Tibial artery (tissue), 4 donors: ENCODE measurements around the gene H2BW2.
"Not testable (repeated sequence)": the region's sequence is repeated elsewhere in the genome, so short reads cannot be mapped to it uniquely, and the experiment has no call there.

Experiments used
- DNase-seq, 2 donors: peaks; one replicate each; pipeline ENCODE4 v3.0.0-alpha.2; 2019
- H3K27ac ChIP-seq, 2 donors: fragments of 200-600 bp; sonication (generic) in 1 of 2; 1 replicate in 1 of 2; 2 replicates in 1 of 2; pipeline ENCODE4 v1.5.1; 2018 to 2019; ENCODE audit warnings: mild to moderate bottlenecking in 1 of 2
- H3K27me3 ChIP-seq, 2 donors: fragments of 200-600 bp; sonication (generic) in 1 of 2; one replicate each; pipeline versions ENCODE4 v1.5.1 to v1.6.0; 2016 to 2019
- H3K36me3 ChIP-seq, 3 donors: fragments of 200-600 bp; sonication (generic) in 2 of 3; one replicate each; pipeline ENCODE4 v1.5.1; 2016 to 2019; ENCODE audit warnings: mild to moderate bottlenecking in 2 of 3
- H3K4me1 ChIP-seq, 4 donors: fragments of 200-600 bp; sonication (generic) in 2 of 4; 1 replicate in 3 of 4; 2 replicates in 1 of 4; pipeline ENCODE4 v1.5.1; 2016 to 2019
- H3K4me3 ChIP-seq, 2 donors: fragments of 200-600 bp; sonication (generic) in 1 of 2; 1 replicate in 1 of 2; 2 replicates in 1 of 2; pipeline ENCODE4 v1.5.1; 2018 to 2019; ENCODE audit warnings: mild to moderate bottlenecking in 2 of 2
- H3K9me3 ChIP-seq, 3 donors: fragments of 200-600 bp; sonication (generic) in 1 of 3; one replicate each; pipeline ENCODE4 v1.5.1; 2016 to 2019
- intact Hi-C: fragments of 100-400 bp; cut with DNase I; formaldehyde crosslinking; loops from one replicate; pipeline ENCODE4 v1.15.0; 2023; ENCODE audit warnings: low total_unique reads
- TF ChIP-seq, protein P1 (sequence below), 2 experiments: fragments of 200-600 bp in 1 of 2; fragments of 450-650 bp in 1 of 2; IDR thresholded peaks; one replicate each; pipeline ENCODE4 v1.5.1; 2017 to 2019; ENCODE audit warnings: antibody characterized with exemption in 2 of 2, mild to moderate bottlenecking in 1 of 2, moderate library complexity in 1 of 2

Gene H2BW2

DNA sequence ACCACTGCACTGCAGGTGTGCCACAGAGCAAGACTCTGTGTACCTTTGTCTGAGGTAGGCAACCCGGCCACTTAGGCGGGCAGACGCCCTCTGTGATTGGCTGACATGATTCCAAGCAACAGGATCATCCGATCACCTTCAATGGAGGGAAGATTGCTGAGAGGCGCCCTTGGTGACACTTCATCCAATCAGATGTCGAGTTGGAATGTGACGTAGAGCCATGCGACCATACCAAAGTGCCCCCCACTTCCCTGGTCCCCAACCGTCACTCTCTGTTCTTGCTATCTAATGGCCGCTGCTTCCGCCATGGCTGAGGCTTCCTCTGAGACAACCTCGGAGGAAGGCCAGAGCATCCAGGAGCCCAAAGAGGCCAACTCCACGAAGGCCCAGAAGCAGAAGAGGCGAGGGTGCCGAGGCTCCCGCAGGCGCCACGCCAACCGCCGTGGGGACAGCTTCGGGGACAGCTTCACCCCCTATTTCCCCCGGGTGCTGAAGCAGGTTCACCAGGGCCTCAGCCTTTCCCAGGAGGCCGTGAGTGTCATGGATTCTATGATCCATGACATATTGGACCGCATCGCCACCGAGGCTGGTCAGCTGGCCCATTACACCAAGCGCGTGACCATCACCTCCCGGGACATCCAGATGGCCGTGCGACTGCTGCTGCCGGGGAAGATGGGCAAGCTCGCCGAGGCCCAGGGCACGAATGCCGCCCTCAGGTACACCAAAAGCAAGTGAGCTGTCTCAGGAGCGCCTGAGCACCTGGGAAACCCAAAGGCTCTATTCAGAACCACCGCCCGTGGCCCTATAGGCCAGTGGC is at the start of gene H2BW2:
TSS of gene H2BW2 (plus strand) at position 268 of the 817 bp plus-strand sequence. CDS start at position 307, 39 bp downstream.
- Histone ChIP-seq H3K4me1 (no peaks in the 10 kb centered on the region), H3K9me3 (no peaks in the 10 kb centered on the region), H3K27me3 (no peaks in the 10 kb centered on the region), H3K27ac (no peak within 1 kb of the TSS), H3K4me3 (no peak within 1 kb of the TSS), H3K36me3 (no peaks in the 10 kb centered on the region)
- TF ChIP-seq, protein P1, sequence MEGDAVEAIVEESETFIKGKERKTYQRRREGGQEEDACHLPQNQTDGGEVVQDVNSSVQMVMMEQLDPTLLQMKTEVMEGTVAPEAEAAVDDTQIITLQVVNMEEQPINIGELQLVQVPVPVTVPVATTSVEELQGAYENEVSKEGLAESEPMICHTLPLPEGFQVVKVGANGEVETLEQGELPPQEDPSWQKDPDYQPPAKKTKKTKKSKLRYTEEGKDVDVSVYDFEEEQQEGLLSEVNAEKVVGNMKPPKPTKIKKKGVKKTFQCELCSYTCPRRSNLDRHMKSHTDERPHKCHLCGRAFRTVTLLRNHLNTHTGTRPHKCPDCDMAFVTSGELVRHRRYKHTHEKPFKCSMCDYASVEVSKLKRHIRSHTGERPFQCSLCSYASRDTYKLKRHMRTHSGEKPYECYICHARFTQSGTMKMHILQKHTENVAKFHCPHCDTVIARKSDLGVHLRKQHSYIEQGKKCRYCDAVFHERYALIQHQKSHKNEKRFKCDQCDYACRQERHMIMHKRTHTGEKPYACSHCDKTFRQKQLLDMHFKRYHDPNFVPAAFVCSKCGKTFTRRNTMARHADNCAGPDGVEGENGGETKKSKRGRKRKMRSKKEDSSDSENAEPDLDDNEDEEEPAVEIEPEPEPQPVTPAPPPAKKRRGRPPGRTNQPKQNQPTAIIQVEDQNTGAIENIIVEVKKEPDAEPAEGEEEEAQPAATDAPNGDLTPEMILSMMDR (IDR thresholded peaks at IDR 0.05): no peak
- intact Hi-C loops: no loop called here
- DNase-seq: no peak

DNA sequence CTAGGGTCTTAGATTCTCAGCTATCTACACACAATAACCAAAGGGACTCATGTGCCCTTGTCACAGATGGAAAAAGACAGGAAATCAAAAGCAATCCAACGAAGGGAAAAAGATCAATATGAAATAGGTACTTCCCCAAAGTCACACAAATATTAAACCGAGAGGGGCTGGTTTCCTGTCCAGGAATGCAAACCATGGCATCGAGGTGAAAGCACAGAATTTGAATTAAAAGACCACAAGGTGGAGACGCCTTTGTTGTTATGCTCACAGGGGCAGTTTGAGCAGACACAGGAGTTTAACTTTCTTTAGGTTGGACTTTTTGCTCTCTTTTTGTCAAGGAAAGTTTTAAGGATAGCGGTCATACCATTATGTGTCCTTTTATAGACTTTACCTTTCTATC is 40.5 kb upstream of the H2BW2 start:
- DNase-seq: no peak
- Histone ChIP-seq H3K27me3 (no peaks in the 10 kb centered on the region), H3K27ac (no peak overlapping the region), H3K4me3 (no peak overlapping the region), H3K36me3 (no peaks in the 10 kb centered on the region), H3K4me1 (peaks cover 0 to 18% (median 0%) of the 10 kb centered on the region in 4 donors), H3K9me3 (no peaks in the 10 kb centered on the region)
- TF ChIP-seq, protein P1 (IDR thresholded peaks at IDR 0.05): no peak
- intact Hi-C loops: no loop called here

DNA sequence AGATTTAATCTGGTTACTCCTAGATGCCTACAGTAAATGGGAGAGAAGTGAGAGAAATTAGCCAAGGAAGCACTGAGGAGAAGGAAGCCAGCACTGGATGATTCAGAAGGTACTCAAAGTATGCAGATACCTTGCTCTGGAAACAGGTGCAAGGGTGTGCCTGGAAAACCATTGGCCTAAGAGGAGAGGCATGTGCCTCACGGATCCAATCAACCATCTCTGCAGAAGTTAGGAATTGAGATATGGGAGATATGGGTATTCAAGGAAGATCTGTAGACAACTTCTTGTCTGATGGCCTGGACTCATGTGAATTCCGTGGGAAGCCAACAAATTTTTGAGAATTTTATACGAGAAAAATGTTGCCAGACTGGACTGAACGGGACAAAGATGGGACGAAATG is 30.9 kb upstream of the H2BW2 start:
- Histone ChIP-seq H3K36me3 (no peaks in the 10 kb centered on the region), H3K4me1 (no peaks in the 10 kb centered on the region), H3K27me3 (no peaks in the 10 kb centered on the region), H3K27ac (no peak overlapping the region), H3K4me3 (no peak overlapping the region), H3K9me3 (no peaks in the 10 kb centered on the region)
- TF ChIP-seq, protein P1 (IDR thresholded peaks at IDR 0.05): no peak
- DNase-seq: no peak
- intact Hi-C loops: no loop called here

DNA sequence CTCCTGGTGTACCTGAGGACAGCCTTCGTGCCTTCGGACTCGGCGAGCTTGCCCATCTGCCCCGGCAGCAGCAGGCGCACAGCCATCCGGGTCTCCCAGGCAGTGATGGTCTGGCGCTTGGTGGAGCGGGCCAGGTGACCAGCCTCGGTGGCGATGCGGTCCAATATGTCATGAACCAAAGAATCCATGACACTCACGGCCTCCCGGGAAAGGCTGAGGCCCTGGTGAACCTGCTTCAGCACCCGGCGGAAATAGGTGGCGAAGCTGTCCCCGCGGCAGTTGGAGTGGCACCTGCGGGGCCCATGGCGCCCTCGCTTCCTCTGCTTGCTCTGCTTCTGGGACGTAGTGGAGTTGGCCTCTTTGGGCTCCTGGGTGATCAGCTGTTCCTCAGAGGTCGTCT is 26.6 kb upstream of the H2BW2 start:
- no peak overlapping the region for H3K27ac ChIP-seq
- no peak overlapping the region for H3K4me3 ChIP-seq
- H3K27me3 ChIP-seq: no peaks in the 10 kb centered on the region
- TF ChIP-seq, protein P1 (IDR thresholded peaks at IDR 0.05): no peak
- DNase-seq: no peak
- intact Hi-C loops: loop anchor here (5.0 kb wide), 2 partner anchors 1271 to 1669 kb away; no protein-coding TSS in a partner anchor
- H3K4me1 ChIP-seq: no peaks in the 10 kb centered on the region
- no peaks in the 10 kb centered on the region for H3K36me3 ChIP-seq
- H3K9me3 ChIP-seq: no peaks in the 10 kb centered on the region

DNA sequence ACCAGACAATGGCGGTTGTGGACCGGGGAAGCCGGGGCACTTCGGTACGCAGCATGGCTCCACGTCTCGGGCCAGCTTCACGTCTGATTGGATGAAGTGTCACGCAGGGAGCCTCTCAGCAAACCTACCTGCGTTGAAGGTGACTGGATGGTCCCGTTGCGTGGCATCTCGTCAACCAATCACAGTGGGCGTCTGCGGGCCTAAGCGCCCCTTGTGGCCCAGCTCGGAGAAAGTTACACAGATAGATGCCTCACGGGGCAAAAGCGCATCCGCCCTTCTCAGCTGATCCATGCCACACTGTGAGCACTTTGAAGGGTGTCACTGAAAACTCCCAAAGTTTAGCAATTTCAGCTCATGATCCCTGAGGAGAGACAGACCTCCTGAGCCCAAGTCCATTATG is 26.1 kb upstream of the H2BW2 start, which contains the start of gene H2BW1:
TSS of gene H2BW1 (minus strand) at position 103 of the 400 bp plus-strand sequence. CDS start 132 bp downstream, outside the sequence.
- Histone ChIP-seq H3K27ac (no peak within 1 kb of the TSS), H3K36me3 (no peaks in the 10 kb centered on the region), H3K9me3 (no peaks in the 10 kb centered on the region), H3K27me3 (no peaks in the 10 kb centered on the region), H3K4me3 (no peak within 1 kb of the TSS), H3K4me1 (no peaks in the 10 kb centered on the region)
- no peak for DNase-seq
- TF ChIP-seq, protein P1 (IDR thresholded peaks at IDR 0.05): no peak
- intact Hi-C loops: loop anchor here (5.0 kb wide), 2 partner anchors 1271 to 1669 kb away; no protein-coding TSS in a partner anchor

DNA sequence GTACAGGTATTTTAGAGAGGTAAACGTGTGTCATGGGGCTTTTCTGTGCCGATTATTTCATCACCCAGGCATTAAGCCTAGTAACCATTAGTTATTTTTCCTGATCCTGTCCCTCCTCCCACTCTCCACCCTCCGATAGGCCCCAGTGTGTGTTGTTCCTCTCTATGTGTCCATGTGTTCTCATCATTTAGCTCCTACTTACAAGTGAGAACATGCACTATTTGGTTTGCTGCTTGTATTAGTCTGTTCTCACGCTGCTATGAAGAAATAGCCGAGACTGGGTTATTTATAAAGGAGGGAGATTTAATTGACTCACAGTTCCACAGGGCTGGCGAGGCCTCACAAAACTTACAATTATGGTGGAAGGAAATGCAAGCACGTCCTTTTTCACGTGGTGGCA is 24.2 kb upstream of the H2BW2 start:
- intact Hi-C loops, H3K9me3 ChIP-seq, H3K4me3 ChIP-seq, DNase-seq, H3K27ac ChIP-seq, H3K36me3 ChIP-seq, H3K4me1 ChIP-seq, H3K27me3 ChIP-seq: not testable (repeated sequence)
